Erythroblast (primary cell): Measurements from ENCODE around the gene KCNMB2.
"Not testable (repeated sequence)": the region's sequence is repeated elsewhere in the genome, so short reads cannot be mapped to it uniquely, and the experiment has no call there.

Experiments used
- DNase-seq, 2 experiments: peaks; one replicate each; lab custom pipeline; 2025; lab: John Stamatoyannopoulos, UW
- GATA1 ChIP-seq: IDR thresholded peaks from 2 replicates; pipeline ENCODE4 v1.6.1; 2011; ENCODE audit warnings: low read depth, mild to moderate bottlenecking, control low read depth, low read length, moderate library complexity
- POLR2A ChIP-seq: IDR thresholded peaks from 2 replicates; pipeline ENCODE4 v1.6.1; 2011; ENCODE audit warnings: mild to moderate bottlenecking, low read length

KCNMB2 gene

DNA sequence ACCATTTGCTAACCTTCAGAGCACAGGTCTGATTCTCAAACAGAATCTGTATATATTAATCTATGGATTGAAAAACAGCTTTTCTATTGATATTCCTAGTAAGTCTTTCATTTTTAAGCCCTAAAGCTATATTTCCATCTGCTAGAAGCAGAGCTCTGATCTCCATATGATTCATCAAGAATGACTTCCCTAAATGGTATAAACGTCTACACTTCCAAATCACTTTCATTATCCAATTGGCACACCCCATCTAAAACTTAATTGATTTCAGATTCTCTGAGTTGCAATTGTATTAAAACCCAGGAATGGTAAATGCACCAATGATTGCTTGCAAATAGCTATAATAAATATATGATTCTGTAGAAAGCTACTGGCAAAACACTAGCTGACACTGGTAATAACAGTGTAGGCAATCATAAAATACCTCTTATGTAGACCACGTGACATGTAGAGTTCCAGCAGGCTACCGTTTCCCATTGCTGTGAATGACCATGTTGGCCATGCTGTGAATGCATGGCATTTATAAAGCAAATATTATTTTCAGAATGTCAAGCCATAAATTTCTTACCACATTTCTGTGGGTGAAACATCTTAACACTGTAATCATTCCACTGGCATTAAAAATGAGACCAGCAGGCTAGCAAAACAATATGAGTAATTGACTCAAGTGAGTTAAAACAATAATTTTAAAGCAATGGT is 309.3 kb downstream of the KCNMB2 start:
- no peak for DNase-seq
- TF ChIP-seq POLR2A (no peak), GATA1 (no peak)

DNA sequence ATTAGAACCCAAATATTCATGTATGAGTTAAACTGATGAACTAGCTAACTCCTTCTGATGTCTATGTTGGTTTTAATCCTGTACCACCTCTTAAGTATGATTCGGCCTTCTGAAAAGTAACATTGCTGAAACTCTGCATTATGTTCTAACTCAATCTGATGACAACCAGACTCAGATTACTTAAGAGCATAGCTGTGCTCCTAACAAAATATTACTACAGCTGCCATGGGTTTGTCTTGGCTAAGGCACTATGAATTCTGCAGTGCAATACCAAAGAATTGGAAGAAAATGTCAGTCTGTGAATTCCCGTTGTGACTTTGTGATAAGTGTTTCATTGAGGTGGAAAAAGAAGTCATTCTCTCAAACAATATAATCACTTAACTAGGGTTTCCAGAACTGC is 311.0 kb downstream of the KCNMB2 start:
- DNase-seq, result no peak

DNA sequence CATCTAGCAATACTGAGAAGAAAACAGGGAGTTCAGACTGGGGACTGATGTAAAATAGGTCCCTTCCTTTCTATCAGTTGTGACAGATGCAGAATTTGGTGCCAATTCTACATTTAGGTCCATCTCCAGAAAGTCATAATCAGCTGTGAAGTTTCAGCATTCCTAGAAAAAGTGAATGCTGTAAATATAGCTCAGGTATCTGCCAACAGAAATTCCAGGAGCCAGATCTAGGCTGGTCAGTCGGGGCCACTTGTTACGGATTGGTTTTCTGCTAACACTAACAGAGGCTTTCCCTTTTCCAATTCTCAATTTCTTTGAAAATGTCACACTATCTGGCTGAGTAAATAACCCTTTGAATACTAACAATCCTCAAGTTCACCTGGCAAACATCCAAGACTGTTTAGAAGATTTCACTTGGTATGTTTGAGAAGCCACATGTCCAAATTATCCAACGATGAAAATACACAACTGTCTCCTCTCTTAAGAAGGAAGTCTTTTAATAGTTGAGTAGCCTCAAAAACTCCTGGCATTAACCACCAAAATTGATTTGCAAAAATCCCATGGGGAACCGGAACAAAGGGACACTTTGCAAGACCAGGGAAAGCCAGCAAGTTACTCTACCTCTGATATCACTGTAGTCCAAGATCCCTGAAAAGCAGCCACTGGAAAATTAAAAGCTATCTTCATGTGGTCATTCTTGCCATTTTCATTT is 313.1 kb downstream of the KCNMB2 start:
- no peak for DNase-seq
- no peak for TF ChIP-seq GATA1
- no peak for TF ChIP-seq POLR2A

More for the DNA sequence above, 311.0 kb downstream of the KCNMB2 start:
- TF ChIP-seq GATA1, result no peak
- no peak for TF ChIP-seq POLR2A

DNA sequence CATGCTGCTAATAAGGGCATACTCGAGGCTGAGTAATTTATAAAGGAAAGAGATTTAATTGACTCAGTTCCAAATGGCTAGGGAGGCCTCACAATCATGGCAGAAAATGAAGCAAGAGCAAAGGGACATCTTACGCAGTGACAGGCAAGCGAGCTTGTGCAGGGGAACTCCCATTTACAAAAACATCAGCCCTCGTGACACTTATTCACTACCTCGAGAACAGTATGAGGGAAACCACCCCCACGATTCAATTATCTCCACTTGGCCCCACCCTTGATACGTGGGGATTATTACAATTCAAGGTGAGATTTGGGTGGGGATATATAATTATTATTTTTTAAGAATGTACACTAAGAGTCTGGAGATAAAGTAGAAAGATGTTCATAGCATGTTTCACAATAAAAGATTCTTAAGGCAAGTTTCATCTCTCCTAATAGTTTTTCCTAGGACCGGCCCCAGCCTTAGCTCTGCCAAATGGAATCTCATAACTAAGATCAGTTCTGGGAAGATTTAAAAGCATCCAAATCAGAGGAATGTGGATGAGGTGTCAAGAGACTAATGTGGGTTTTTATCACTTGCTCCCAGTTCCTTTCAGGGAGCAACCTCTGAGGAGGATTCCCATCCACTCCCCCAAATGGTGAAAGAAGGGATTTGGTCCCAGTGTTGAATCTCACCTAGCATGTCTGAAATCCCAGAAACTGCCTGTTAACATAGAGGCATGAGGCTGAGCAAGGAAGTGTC is 314.4 kb downstream of the KCNMB2 start:
- TF ChIP-seq GATA1 (no peak), POLR2A (no peak)
- DNase-seq, result no peak

DNA sequence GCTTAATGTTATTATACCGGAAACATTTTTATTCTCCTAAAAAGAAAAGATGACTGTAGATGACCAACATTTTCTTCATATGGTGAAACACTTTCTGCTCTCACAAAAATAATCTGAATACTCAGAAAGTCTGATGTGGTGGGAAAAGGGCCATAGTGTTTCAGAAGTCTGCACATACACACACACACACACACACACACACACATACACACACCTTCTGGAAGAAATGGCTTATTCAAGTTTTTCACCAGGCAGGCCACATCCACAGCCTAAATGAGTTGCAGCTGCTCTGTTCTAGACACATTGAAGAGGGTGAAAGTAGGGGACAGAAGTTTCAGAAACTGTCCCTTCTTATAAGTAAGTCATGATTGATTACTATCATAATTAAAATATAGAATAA is 315.3 kb downstream of the KCNMB2 start:
- DNase-seq, result no peak
- no peak for TF ChIP-seq GATA1
- no peak for TF ChIP-seq POLR2A

DNA sequence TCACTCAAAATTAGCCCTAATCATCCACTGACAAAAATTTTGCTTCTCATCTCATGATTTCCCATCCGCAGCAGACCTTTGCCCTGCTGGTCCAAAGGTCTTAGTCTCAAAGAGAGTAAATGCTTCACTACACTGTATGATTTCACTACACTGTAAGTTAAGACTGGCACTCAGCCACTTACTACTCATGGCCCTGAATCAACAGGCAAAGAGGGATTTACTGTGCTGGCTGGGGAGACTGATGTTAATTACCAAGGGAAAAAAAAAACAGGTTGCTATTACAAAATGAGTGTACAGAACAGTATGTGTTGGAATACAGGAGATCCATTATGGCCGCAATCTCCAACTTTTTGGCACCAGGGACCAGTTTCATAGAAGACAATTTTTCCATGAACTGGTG is 320.6 kb downstream of the KCNMB2 start:
- DNase-seq, result no peak
- no peak for TF ChIP-seq POLR2A
- no peak for TF ChIP-seq GATA1

DNA sequence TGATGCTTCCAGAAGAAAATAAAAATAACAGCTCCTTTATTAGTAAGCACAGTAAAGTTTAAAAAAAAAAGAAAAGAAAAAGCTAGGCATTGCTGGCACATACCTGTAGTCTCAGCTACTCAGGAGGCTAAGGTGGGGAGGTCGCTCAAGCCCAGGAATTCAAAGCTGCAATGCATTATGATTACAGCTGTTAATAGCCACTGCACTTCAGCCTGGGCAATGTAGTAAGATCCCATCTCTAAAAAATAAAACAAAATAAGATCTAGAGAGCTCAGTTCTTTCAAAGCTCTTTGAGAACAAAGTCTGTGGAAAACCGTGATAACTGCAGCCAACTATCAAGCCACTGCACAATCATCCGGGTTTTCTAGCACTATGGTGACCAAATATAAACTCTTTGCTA is 323.1 kb downstream of the KCNMB2 start:
- no peak for DNase-seq
- no peak for TF ChIP-seq GATA1
- TF ChIP-seq POLR2A, result no peak

DNA sequence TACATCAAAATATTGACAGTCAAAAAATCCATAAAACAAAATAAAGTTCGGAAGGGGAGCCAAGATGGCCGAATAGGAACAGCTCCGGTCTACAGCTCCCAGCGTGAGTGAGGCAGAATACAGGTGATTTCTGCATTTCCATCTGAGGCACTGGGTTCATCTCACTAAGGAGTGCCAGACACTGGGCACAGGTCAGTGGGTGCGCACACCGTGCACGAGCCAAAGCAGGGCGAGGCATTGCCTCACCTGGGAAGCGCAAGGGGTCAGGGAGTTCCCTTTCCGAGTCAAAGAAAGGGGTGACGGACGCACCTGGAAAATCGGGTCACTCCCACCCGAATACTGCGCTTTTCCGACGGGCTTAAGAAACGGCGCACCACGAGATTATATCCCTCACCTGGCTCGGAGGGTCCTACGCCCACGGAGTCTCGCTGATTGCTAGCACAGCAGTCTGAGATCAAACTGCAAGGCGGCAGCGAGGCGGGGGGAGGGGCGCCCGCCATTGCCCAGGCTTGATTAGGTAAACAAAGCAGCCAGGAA is 323.7 kb downstream of the KCNMB2 start:
- DNase-seq, result not testable (repeated sequence)

DNA sequence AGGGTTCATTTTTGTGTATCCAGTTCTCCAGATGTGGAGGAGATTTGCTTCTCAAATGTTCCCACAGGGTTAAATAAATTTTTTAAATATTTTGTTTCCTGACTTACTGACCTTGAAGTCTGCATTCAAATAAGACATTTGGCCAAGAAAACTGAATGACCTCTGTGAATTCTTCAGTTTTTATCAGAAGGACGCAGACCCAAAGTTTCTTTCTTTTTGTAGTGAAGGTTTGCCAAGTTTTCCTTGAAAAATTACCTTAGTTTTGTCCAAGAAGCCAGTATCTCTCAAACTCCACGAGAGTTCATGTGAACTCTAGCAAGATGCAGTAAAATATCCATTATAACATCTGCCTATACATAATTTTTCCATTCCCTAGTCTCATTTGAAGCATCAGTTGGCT is 332.4 kb downstream of the KCNMB2 start:
- TF ChIP-seq GATA1 (no peak), POLR2A (no peak)
- no peak for DNase-seq

DNA sequence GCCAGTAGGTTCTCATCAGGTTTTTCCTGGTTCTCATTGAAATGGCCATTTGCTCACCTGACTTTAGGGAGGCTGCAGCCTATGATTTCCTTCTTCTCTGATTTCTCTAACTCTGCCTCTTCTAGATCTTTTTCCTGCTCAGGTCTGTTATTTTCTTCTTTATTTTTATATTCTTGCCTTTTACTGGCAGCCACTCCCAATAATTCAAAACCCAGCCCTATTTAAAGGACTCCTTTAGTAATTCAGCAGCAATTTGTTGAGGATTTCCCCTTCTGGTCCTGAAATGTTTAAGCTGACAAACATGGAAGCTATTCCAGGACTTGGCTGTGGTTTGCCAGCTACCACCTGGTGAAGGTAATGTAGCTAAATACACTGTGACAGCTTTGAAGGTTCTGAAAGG is 333.8 kb downstream of the KCNMB2 start:
- no peak for DNase-seq
- no peak for TF ChIP-seq POLR2A
- no peak for TF ChIP-seq GATA1

DNA sequence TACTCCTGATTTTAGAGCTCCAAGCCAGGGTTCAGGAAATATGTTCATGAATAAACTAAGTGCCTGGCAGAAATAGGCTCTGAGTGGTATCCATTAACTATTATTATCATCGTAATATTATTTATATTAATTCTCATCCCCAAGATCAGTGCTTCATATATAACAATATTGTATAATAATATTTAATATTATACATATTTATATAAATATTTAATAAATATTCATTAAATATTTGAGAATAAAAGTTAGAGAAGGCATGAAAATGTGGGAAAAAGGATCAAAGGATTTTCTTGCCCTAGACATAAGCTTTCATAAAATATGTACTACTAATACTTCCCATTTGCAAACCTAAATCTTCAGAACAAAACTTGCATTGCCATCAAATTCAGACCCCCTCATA is 338.9 kb downstream of the KCNMB2 start:
- DNase-seq, result no peak
- no peak for TF ChIP-seq GATA1
- TF ChIP-seq POLR2A, result no peak

DNA sequence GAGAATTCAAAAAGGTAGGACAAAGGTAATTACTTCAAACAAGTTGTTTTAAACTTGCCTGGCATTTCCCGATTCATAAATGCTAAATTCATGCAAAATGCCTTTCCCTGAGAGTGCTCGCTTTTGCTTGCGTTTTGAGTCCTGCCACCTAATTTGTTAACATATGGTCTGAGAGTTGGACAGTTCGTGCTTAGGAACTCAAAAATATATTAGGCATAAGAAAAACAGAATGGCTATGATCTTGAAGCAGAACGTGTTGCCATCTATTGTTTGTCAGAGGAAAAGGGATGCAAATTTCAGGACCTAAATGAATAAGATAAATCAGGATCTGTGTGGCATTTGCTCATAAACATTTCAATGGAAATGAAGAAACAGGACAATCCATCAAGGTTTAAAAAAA is 339.6 kb downstream of the KCNMB2 start:
- TF ChIP-seq GATA1, result no peak
- TF ChIP-seq POLR2A, result no peak
- no peak for DNase-seq

DNA sequence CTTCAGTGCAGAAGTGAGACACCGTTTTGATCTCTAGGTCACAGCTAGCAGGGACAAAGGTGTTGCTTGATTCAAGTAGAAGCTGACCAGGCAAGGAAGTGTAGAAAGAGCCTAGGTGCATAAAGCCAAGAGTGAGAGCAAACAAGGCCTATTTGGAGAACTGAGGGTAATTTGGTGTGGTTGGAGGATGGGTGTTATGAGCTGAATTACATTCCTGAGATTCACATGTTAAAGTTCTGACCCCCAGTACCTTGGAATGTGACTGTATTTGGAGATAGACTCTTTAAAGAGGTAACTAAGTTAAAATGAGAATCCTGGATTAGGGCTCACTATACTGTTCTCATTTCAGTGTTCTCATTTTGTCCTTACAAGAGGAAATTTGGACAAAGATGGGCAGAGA is 344.0 kb downstream of the KCNMB2 start:
- no peak for DNase-seq

More for the DNA sequence above, 344.0 kb downstream of the KCNMB2 start:
- TF ChIP-seq GATA1 (no peak), POLR2A (no peak)
